Measurements from ENCODE around the gene ALG9. TPM values are rescaled to one million over a fixed set of nuclear protein-coding genes. Genes with fewer than 3 reads are reported as not detected.

The ALG9 gene
- total RNA-seq, result 28.3 and 35.3 TPM in 2 replicates

GRCh38 chr11:111870886-111871692 is at the start of gene ALG9:
Gene ALG9, minus strand, starts transcription at chr11:111871581. Its CDS starts 99 bp downstream, at chr11:111871482.

GRCh38 chr11:111918390-111919256 is 47.2 kb upstream of the ALG9 start, which contains the start of gene C11orf52:
Gene C11orf52, plus strand, starts transcription at chr11:111918913. Its CDS starts 60 bp downstream, at chr11:111918973.

GRCh38 chr11:111912535-111912934 is 41.2 kb upstream of the ALG9 start, which contains the start of gene HSPB2:
Gene HSPB2, plus strand, starts transcription at chr11:111912734. Its CDS starts 96 bp downstream, at chr11:111912830.

GRCh38 chr11:111911563-111912401 is 40.4 kb upstream of the ALG9 start, which contains the start of gene CRYAB:
Gene CRYAB, minus strand, starts transcription at chr11:111911770. Its CDS starts 46 bp downstream, at chr11:111911724.

GRCh38 chr11:111878849-111879636 is 7.7 kb upstream of the ALG9 start, which contains the start of the genes CFAP68 and FDXACB1:
Gene CFAP68, plus strand, starts transcription at chr11:111879541. Its CDS starts 20 bp downstream, at chr11:111879561.
Gene FDXACB1, minus strand, starts transcription at chr11:111879165. Its CDS starts 33 bp downstream, at chr11:111879132.

GRCh38 chr11:111765984-111766833 is 105.2 kb downstream of the ALG9 start, which contains the start of gene PPP2R1B:
Gene PPP2R1B, minus strand, starts transcription at chr11:111766389. Its CDS starts 28 bp downstream, at chr11:111766361.

Other genes starting within 250 kb of the ALG9 start
- 17.1 and 24.1 TPM in 2 replicates for gene PPP2R1B, start 105.2 kb downstream of the ALG9 start, total RNA-seq
- gene FDXACB1, start 7.6 kb upstream of the ALG9 start, total RNA-seq, result 0.97 and 2.0 TPM in 2 replicates
- 8.7 and 28.7 TPM in 2 replicates for gene CFAP68, start 8.0 kb upstream of the ALG9 start, total RNA-seq
- 50.5 and 78.7 TPM in 2 replicates for gene CRYAB, start 40.2 kb upstream of the ALG9 start, total RNA-seq
- gene HSPB2, start 41.2 kb upstream of the ALG9 start, total RNA-seq, result 0.36 and 1.9 TPM in 2 replicates
- 0.65 and 4.3 TPM in 2 replicates for gene C11orf52, start 47.3 kb upstream of the ALG9 start, total RNA-seq
- gene DIXDC1, start 65.8 kb upstream of the ALG9 start, total RNA-seq, result 12.5 and 15.2 TPM in 2 replicates
- gene DLAT, start 153.8 kb upstream of the ALG9 start, total RNA-seq, result 29.1 and 30.5 TPM in 2 replicates
- 0.18 and 0.32 TPM in 2 replicates for gene PIH1D2, start 202.4 kb upstream of the ALG9 start, total RNA-seq
- 13.9 and 14.7 TPM in 2 replicates for gene NKAPD1, start 202.7 kb upstream of the ALG9 start, total RNA-seq
- 56.1 and 59.9 TPM in 2 replicates for gene TIMM8B, start 215.2 kb upstream of the ALG9 start, total RNA-seq
- gene SDHD, start 215.3 kb upstream of the ALG9 start, total RNA-seq, result 85.4 and 87.9 TPM in 2 replicates

Measured in cardiac atrium fibroblast (primary cell).